Fibroblast of lung (primary cell): ENCODE measurements around the gene FAT4. TPM values are rescaled to one million over a fixed set of nuclear protein-coding genes. Genes with fewer than 3 reads are reported as not detected.

ENCODE experiments used
- DNase-seq, 2 donors: peaks; one replicate each; pipeline versions ENCODE4 v3.0.0 to v3.0.0-alpha.2; 2010; ENCODE audit warnings: low read depth in 2 of 2
- H2AFZ ChIP-seq: 2 replicates; pipeline ENCODE4 v1.5.1; 2012; ENCODE audit warnings: low read length, control low read depth, inconsistent platforms
- H3K27ac ChIP-seq: 2 replicates; pipeline ENCODE4 v1.5.1; 2011; ENCODE audit warnings: low read length, control low read depth; ENCODE audit not compliant: insufficient read depth
- H3K27me3 ChIP-seq: 2 replicates; pipeline ENCODE4 v1.5.1; 2011; ENCODE audit warnings: mild to moderate bottlenecking, low read length; ENCODE audit not compliant: control insufficient read depth, insufficient read depth
- H3K36me3 ChIP-seq: 2 replicates; pipeline ENCODE4 v1.5.1; 2011; ENCODE audit warnings: low read length; ENCODE audit not compliant: control insufficient read depth, insufficient read depth
- H3K4me1 ChIP-seq: 2 replicates; pipeline ENCODE4 v1.5.1; 2011; ENCODE audit warnings: low read length; ENCODE audit not compliant: control insufficient read depth, insufficient read depth; ENCODE audit errors: extremely low read depth
- H3K4me2 ChIP-seq: 2 replicates; pipeline ENCODE4 v1.5.1; 2011; ENCODE audit warnings: low read length, control low read depth; ENCODE audit not compliant: insufficient read depth; ENCODE audit errors: extremely low read depth
- H3K4me3 ChIP-seq, 4 experiments: fragments of 200-600 bp in 1 of 4; sonication (generic) in 1 of 4; replicated peaks in 1 of 4; 2 replicates each; pipeline ENCODE4 v1.5.1; 2011 to 2016; ENCODE audit warnings: low read length in 4 of 4, low read depth in 3 of 4, mild to moderate bottlenecking in 3 of 4, control low read depth in 2 of 4, inconsistent platforms in 1 of 4, mixed read lengths in 1 of 4; ENCODE audit not compliant: insufficient read depth in 1 of 4; ENCODE audit errors: control extremely low read depth in 1 of 4
- H3K79me2 ChIP-seq: 2 replicates; pipeline ENCODE4 v1.5.1; 2012; ENCODE audit warnings: mild to moderate bottlenecking, low read length, inconsistent platforms; ENCODE audit not compliant: control insufficient read depth, insufficient read depth
- H3K9ac ChIP-seq: 2 replicates; pipeline ENCODE4 v1.5.1; 2011; ENCODE audit warnings: mild to moderate bottlenecking, low read length, control low read depth; ENCODE audit not compliant: insufficient read depth
- H3K9me3 ChIP-seq: 2 replicates; pipeline ENCODE4 v1.5.1; 2012; ENCODE audit warnings: low read depth, low read length; ENCODE audit not compliant: control insufficient read depth, insufficient read depth
- H4K20me1 ChIP-seq: 2 replicates; pipeline ENCODE4 v1.5.1; 2011; ENCODE audit warnings: low read length; ENCODE audit not compliant: control insufficient read depth, insufficient read depth; ENCODE audit errors: extremely low read depth
- CTCF ChIP-seq, 2 donors: IDR thresholded peaks in 1 of 2; conservative IDR thresholded peaks in 1 of 2; 1 replicate in 1 of 2; 2 replicates in 1 of 2; pipeline ENCODE4 v1.5.1; 2011 to 2012; ENCODE audit warnings: low read length in 2 of 2, control low read depth in 1 of 2, inconsistent platforms in 1 of 2, low read depth in 1 of 2, mild to moderate bottlenecking in 1 of 2
- EZH2 ChIP-seq: IDR thresholded peaks from 2 replicates; pipeline ENCODE4 v1.5.1; 2012; ENCODE audit warnings: low read length, control low read depth, mild to moderate bottlenecking; ENCODE audit errors: missing control alignments
- polyA plus RNA-seq, 2 donors: library from polyadenylated mRNA; depleted of rRNA in 1 of 2; stranded (reverse) in 1 of 2; unstranded in 1 of 2; fragments of >200 nt; gene quantifications; 2 replicates each; pipeline ENCODE4 v1.2.1, GENCODE V29; 2011 to 2012; ENCODE audit warnings: missing spikeins in 1 of 2
- total RNA-seq: library from RNA; depleted of rRNA; stranded (reverse); fragments of >200 nt; gene quantifications from 2 replicates; pipeline ENCODE4 v1.2.1, GENCODE V29; 2014

FAT4 gene
- total and polyA plus RNA-seq, 2 donors (not counting 1 experiment from before 2014, with no cell fraction given): 10.8 to 17.8 TPM

- H2AFZ ChIP-seq: no peak overlapping the region
- no peaks in the 10 kb centered on the region for H3K36me3 ChIP-seq
- H3K4me2 ChIP-seq: no peak overlapping the region
- H3K27ac ChIP-seq: no peak overlapping the region
- H3K79me2 ChIP-seq: no peaks in the 10 kb centered on the region
- no peaks in the 10 kb centered on the region for H3K27me3 ChIP-seq
- no peak for TF ChIP-seq EZH2
- no peak for TF ChIP-seq CTCF (conservative IDR thresholded peaks at IDR 0.05 in 1 of 2, IDR thresholded peaks at IDR 0.05 in 1 of 2; ENCODE audit: low read depth in 1 of 2, low read length in 2 of 2)
- H3K4me3 ChIP-seq: no peak overlapping the region
- H4K20me1 ChIP-seq: no peaks in the 10 kb centered on the region
- H3K9me3 ChIP-seq: no peaks in the 10 kb centered on the region
- no peak for DNase-seq
- H3K9ac ChIP-seq: no peak overlapping the region
- H3K4me1 ChIP-seq: no peaks in the 10 kb centered on the region
Observed at GRCh38 chr4:125334926-125335325, 20.2 kb downstream of the FAT4 start.

GRCh38 chr4:125338814-125339213, 24.1 kb downstream of the FAT4 start:
- no peak overlapping the region for H3K4me2 ChIP-seq

GRCh38 chr4:125344198-125344597, 29.4 kb downstream of the FAT4 start:
- no peak overlapping the region for H3K9ac ChIP-seq
- H3K4me2 ChIP-seq: no peak overlapping the region
- H3K27me3 ChIP-seq: no peaks in the 10 kb centered on the region
- H3K27ac ChIP-seq: no peak overlapping the region
- no peaks in the 10 kb centered on the region for H3K79me2 ChIP-seq
- H3K9me3 ChIP-seq: no peaks in the 10 kb centered on the region
- no peaks in the 10 kb centered on the region for H3K36me3 ChIP-seq
- no peaks in the 10 kb centered on the region for H4K20me1 ChIP-seq
- no peak overlapping the region for H3K4me3 ChIP-seq
- DNase-seq: no peak
- no peaks in the 10 kb centered on the region for H3K4me1 ChIP-seq
- TF ChIP-seq CTCF (conservative IDR thresholded peaks at IDR 0.05 in 1 of 2, IDR thresholded peaks at IDR 0.05 in 1 of 2; ENCODE audit: low read depth in 1 of 2, low read length in 2 of 2): no peak
- no peak for TF ChIP-seq EZH2
- no peak overlapping the region for H2AFZ ChIP-seq

More at GRCh38 chr4:125338814-125339213, 24.1 kb downstream of the FAT4 start:
- H3K4me3 ChIP-seq: no peak overlapping the region
- H3K27ac ChIP-seq: no peak overlapping the region
- no peaks in the 10 kb centered on the region for H3K36me3 ChIP-seq
- no peaks in the 10 kb centered on the region for H3K27me3 ChIP-seq
- no peak overlapping the region for H3K9ac ChIP-seq
- H3K4me1 ChIP-seq: no peaks in the 10 kb centered on the region
- no peaks in the 10 kb centered on the region for H3K79me2 ChIP-seq
- no peak for TF ChIP-seq CTCF (conservative IDR thresholded peaks at IDR 0.05 in 1 of 2, IDR thresholded peaks at IDR 0.05 in 1 of 2; ENCODE audit: low read depth in 1 of 2, low read length in 2 of 2)
- TF ChIP-seq EZH2: no peak
- no peak for DNase-seq
- H4K20me1 ChIP-seq: no peaks in the 10 kb centered on the region
- no peaks in the 10 kb centered on the region for H3K9me3 ChIP-seq
- H2AFZ ChIP-seq: no peak overlapping the region
